GM12875 (cell line): ENCODE measurements around the gene PDS5B.
"Not testable (repeated sequence)": the region's sequence is repeated elsewhere in the genome, so short reads cannot be mapped to it uniquely, and the experiment has no call there.

Experiments used
- H3K4me3 ChIP-seq: one replicate; pipeline ENCODE4 v1.5.1; 2011; ENCODE audit warnings: low read depth, low read length, control low read depth
- CTCF ChIP-seq: IDR thresholded peaks from 2 replicates; pipeline ENCODE4 v1.5.1; 2011; ENCODE audit warnings: low read depth, mild to moderate bottlenecking, control low read depth, inconsistent platforms, low read length, moderate library complexity, borderline replicate concordance; ENCODE audit not compliant: insufficient read depth

PDS5B gene

GRCh38 chr13:32545083-32545482 lies 41.2 kb upstream of the PDS5B start:
- no peak for TF ChIP-seq CTCF
- no peak overlapping the region for H3K4me3 ChIP-seq

GRCh38 chr13:32548837-32549236 lies 37.4 kb upstream of the PDS5B start:
- TF ChIP-seq CTCF: no peak

GRCh38 chr13:32549788-32550187 lies 36.5 kb upstream of the PDS5B start:
- TF ChIP-seq CTCF: no peak
- H3K4me3 ChIP-seq: no peak overlapping the region

More at GRCh38 chr13:32548837-32549236, 37.4 kb upstream of the PDS5B start:
- H3K4me3 ChIP-seq: no peak overlapping the region

- H3K4me3 ChIP-seq: no peak overlapping the region
- TF ChIP-seq CTCF: no peak
These were observed 32.5 kb upstream of the PDS5B start for GRCh38 chr13:32553720-32554119.

- TF ChIP-seq CTCF: no peak
- no peak overlapping the region for H3K4me3 ChIP-seq
These were observed 30.6 kb upstream of the PDS5B start for GRCh38 chr13:32555613-32556012.

- H3K4me3 ChIP-seq: not testable (repeated sequence)
These were observed 25.4 kb upstream of the PDS5B start for GRCh38 chr13:32560842-32561241.

GRCh38 chr13:32575687-32576086 lies 10.6 kb upstream of the PDS5B start:
- H3K4me3 ChIP-seq: not testable (repeated sequence)

- no peak for TF ChIP-seq CTCF
- no peak overlapping the region for H3K4me3 ChIP-seq
These were observed 9.2 kb upstream of the PDS5B start for GRCh38 chr13:32577032-32577431.
